GM23338 (cell line): Measurements from ENCODE around the gene ZNF385B. TPM values are rescaled to one million over a fixed set of nuclear protein-coding genes. Genes with fewer than 3 reads are reported as not detected.

Experiments used
- ETS1 ChIP-seq: IDR thresholded peaks from 2 replicates; pipeline ENCODE4 v1.6.1; 2016; ENCODE audit warnings: antibody characterized with exemption
- EZH2phosphoT487 ChIP-seq: fragments of 200-600 bp; sonication (generic); IDR thresholded peaks from one replicate; pipeline ENCODE4 v1.8.1; 2018; ENCODE audit warnings: antibody characterized with exemption; ENCODE audit not compliant: unreplicated experiment
- JUNB ChIP-seq: IDR thresholded peaks from one replicate; pipeline ENCODE4 v1.6.1; 2016; ENCODE audit warnings: antibody characterized with exemption; ENCODE audit not compliant: unreplicated experiment
- NANOG ChIP-seq: IDR thresholded peaks from 2 replicates; pipeline ENCODE4 v1.6.1; 2016; ENCODE audit warnings: antibody characterized with exemption, borderline replicate concordance
- POLR2AphosphoS5 ChIP-seq: IDR thresholded peaks from 2 replicates; pipeline ENCODE4 v1.6.1; 2016; ENCODE audit warnings: antibody characterized with exemption, low read depth
- REST ChIP-seq: IDR thresholded peaks from one replicate; pipeline ENCODE4 v1.6.1; 2018; ENCODE audit warnings: antibody characterized with exemption; ENCODE audit not compliant: unreplicated experiment
- STAT1 ChIP-seq: IDR thresholded peaks from one replicate; pipeline ENCODE4 v1.6.1; 2016; ENCODE audit warnings: antibody characterized with exemption; ENCODE audit not compliant: unreplicated experiment
- ZNF114 ChIP-seq: fragments of 250-450 bp; sonication (Bioruptor Pico); IDR thresholded peaks from 2 replicates; pipeline ENCODE4 v1.5.0; 2020; ENCODE audit warnings: mild to moderate bottlenecking, moderate library complexity
- ZNF331 ChIP-seq: fragments of 250-450 bp; sonication (Bioruptor Pico); IDR thresholded peaks from 2 replicates; pipeline ENCODE4 v1.5.0; 2020; ENCODE audit warnings: low read depth, mild to moderate bottlenecking, moderate library complexity
- polyA plus RNA-seq: library from polyadenylated mRNA; unstranded; fragments of >200 nt; fragmentation: Nextera tagmentation; extraction: Ambion mirVana; gene quantifications from 2 replicates; pipeline ENCODE4 v1.2.1, GENCODE V29; 2016
- total RNA-seq: library from RNA; depleted of rRNA; stranded (reverse); fragments of >200 nt; shearing (Covaris generic); gene quantifications from 2 replicates; pipeline ENCODE4 v1.2.3, GENCODE V29; 2014
- TF ChIP-seq, protein P1 (sequence below): fragments of 250-450 bp; sonication (Bioruptor Pico); IDR thresholded peaks from 2 replicates; pipeline ENCODE4 v1.5.0; 2020; ENCODE audit warnings: mild to moderate bottlenecking, moderate library complexity

The ZNF385B gene
- total and polyA plus RNA-seq, 2 experiments from 2014 or later = 1.5 to 4.6 TPM

- TF ChIP-seq, protein P1, sequence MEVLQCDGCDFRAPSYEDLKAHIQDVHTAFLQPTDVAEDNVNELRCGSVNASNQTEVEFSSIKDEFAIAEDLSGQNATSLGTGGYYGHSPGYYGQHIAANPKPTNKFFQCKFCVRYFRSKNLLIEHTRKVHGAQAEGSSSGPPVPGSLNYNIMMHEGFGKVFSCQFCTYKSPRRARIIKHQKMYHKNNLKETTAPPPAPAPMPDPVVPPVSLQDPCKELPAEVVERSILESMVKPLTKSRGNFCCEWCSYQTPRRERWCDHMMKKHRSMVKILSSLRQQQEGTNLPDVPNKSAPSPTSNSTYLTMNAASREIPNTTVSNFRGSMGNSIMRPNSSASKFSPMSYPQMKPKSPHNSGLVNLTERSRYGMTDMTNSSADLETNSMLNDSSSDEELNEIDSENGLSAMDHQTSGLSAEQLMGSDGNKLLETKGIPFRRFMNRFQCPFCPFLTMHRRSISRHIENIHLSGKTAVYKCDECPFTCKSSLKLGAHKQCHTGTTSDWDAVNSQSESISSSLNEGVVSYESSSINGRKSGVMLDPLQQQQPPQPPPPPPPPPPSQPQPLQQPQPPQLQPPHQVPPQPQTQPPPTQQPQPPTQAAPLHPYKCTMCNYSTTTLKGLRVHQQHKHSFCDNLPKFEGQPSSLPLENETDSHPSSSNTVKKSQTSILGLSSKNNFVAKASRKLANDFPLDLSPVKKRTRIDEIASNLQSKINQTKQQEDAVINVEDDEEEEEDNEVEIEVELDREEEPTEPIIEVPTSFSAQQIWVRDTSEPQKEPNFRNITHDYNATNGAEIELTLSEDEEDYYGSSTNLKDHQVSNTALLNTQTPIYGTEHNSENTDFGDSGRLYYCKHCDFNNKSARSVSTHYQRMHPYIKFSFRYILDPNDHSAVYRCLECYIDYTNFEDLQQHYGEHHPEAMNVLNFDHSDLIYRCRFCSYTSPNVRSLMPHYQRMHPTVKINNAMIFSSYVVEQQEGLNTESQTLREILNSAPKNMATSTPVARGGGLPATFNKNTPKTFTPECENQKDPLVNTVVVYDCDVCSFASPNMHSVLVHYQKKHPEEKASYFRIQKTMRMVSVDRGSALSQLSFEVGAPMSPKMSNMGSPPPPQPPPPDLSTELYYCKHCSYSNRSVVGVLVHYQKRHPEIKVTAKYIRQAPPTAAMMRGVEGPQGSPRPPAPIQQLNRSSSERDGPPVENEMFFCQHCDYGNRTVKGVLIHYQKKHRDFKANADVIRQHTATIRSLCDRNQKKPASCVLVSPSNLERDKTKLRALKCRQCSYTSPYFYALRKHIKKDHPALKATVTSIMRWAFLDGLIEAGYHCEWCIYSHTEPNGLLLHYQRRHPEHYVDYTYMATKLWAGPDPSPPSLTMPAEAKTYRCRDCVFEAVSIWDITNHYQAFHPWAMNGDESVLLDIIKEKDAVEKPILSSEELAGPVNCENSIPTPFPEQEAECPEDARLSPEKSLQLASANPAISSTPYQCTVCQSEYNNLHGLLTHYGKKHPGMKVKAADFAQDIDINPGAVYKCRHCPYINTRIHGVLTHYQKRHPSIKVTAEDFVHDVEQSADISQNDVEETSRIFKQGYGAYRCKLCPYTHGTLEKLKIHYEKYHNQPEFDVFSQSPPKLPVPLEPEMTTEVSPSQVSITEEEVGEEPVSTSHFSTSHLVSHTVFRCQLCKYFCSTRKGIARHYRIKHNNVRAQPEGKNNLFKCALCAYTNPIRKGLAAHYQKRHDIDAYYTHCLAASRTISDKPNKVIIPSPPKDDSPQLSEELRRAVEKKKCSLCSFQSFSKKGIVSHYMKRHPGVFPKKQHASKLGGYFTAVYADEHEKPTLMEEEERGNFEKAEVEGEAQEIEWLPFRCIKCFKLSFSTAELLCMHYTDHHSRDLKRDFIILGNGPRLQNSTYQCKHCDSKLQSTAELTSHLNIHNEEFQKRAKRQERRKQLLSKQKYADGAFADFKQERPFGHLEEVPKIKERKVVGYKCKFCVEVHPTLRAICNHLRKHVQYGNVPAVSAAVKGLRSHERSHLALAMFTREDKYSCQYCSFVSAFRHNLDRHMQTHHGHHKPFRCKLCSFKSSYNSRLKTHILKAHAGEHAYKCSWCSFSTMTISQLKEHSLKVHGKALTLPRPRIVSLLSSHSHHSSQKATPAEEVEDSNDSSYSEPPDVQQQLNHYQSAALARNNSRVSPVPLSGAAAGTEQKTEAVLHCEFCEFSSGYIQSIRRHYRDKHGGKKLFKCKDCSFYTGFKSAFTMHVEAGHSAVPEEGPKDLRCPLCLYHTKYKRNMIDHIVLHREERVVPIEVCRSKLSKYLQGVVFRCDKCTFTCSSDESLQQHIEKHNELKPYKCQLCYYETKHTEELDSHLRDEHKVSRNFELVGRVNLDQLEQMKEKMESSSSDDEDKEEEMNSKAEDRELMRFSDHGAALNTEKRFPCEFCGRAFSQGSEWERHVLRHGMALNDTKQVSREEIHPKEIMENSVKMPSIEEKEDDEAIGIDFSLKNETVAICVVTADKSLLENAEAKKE (CRISPR knock-in tag) = no peak
- TF ChIP-seq POLR2AphosphoS5 = no peak
- no peak for TF ChIP-seq STAT1
- TF ChIP-seq ETS1 = no peak
- TF ChIP-seq REST = no peak
- no peak for TF ChIP-seq JUNB
- TF ChIP-seq EZH2phosphoT487 = no peak
- TF ChIP-seq ZNF114 (CRISPR knock-in tag) = no peak
- TF ChIP-seq NANOG = no peak
- TF ChIP-seq ZNF331 = no peak
Measured at GRCh38 chr2:179840840-179841239, 20.6 kb downstream of the ZNF385B start (continued).
